Non-pigmented ciliary epithelial cell (primary cell): Measurements from ENCODE around the gene FOXD4L5.
"Not testable (repeated sequence)": the region's sequence is repeated elsewhere in the genome, so short reads cannot be mapped to it uniquely, and the experiment has no call there.

Experiments used
- DNase-seq: peaks from one replicate; pipeline ENCODE4 v3.0.0-alpha.2; 2010; ENCODE audit warnings: low read depth

FOXD4L5 gene

GRCh38 chr9:65285109-65285508 lies at the start of gene FOXD4L5:
Gene FOXD4L5, minus strand, starts transcription at chr9:65285209. Its CDS starts 832 bp downstream, at chr9:65284377.
- DNase-seq = not testable (repeated sequence)

- DNase-seq = not testable (repeated sequence)
Measured at GRCh38 chr9:65283943-65284342, 1.1 kb downstream of the FOXD4L5 start.

GRCh38 chr9:65282976-65283375 lies 2.0 kb downstream of the FOXD4L5 start:
- DNase-seq = not testable (repeated sequence)
